ENCODE data around the gene DLG2.

DNA sequence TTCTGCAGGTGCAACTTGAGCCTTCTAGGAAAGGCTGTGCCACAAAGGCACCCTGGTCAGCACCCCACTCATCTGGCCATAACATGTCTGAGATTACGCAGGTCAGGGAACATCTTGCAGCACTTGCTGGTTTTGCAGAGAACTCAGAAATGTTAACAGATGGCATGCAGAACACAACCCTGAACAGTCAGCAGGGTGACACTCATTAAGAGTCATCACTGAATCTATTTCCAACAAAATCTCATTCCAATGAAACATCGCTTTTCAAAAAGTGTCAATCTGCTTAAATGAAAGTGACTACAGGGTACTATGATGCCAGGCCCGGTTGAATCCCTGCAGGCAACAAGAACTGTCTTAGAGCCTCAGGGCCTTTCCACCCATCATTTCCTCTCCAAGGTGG lies 1971.2 kb downstream of the DLG2 start:
- TF ChIP-seq, protein P1, sequence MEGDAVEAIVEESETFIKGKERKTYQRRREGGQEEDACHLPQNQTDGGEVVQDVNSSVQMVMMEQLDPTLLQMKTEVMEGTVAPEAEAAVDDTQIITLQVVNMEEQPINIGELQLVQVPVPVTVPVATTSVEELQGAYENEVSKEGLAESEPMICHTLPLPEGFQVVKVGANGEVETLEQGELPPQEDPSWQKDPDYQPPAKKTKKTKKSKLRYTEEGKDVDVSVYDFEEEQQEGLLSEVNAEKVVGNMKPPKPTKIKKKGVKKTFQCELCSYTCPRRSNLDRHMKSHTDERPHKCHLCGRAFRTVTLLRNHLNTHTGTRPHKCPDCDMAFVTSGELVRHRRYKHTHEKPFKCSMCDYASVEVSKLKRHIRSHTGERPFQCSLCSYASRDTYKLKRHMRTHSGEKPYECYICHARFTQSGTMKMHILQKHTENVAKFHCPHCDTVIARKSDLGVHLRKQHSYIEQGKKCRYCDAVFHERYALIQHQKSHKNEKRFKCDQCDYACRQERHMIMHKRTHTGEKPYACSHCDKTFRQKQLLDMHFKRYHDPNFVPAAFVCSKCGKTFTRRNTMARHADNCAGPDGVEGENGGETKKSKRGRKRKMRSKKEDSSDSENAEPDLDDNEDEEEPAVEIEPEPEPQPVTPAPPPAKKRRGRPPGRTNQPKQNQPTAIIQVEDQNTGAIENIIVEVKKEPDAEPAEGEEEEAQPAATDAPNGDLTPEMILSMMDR (conservative IDR thresholded peaks at IDR 0.05 in 1 of 2, IDR thresholded peaks at IDR 0.05 in 1 of 2; ENCODE audit: extremely low read depth in 1 of 2, insufficient read depth in 1 of 2, low read depth in 1 of 2, low read length in 2 of 2) = no peak
- no peak for TF ChIP-seq EZH2 (IDR thresholded peaks at IDR 0.05; ENCODE audit: borderline replicate concordance, low read length)
